Uterus (tissue), 2 donors: ENCODE results near the gene GPR143.

ENCODE experiments used
- POLR2A ChIP-seq, 2 donors: fragments of 450-650 bp; IDR thresholded peaks; one replicate each; pipeline ENCODE4 v1.6.1; 2016; ENCODE audit warnings: antibody characterized with exemption in 2 of 2, mild to moderate bottlenecking in 1 of 2, moderate library complexity in 1 of 2
- TF ChIP-seq, protein P1 (sequence below), 4 experiments: fragments of 200-600 bp in 2 of 4; fragments of 450-650 bp in 2 of 4; sonication (generic) in 2 of 4; IDR thresholded peaks; one replicate each; pipeline ENCODE4 v1.5.1; 2016 to 2019; ENCODE audit warnings: antibody characterized with exemption in 4 of 4, mild to moderate bottlenecking in 2 of 4, moderate library complexity in 1 of 4

GRCh38 chrX:9729171-9729885 lies 36.3 kb downstream of the GPR143 start:
- TF ChIP-seq, protein P1, sequence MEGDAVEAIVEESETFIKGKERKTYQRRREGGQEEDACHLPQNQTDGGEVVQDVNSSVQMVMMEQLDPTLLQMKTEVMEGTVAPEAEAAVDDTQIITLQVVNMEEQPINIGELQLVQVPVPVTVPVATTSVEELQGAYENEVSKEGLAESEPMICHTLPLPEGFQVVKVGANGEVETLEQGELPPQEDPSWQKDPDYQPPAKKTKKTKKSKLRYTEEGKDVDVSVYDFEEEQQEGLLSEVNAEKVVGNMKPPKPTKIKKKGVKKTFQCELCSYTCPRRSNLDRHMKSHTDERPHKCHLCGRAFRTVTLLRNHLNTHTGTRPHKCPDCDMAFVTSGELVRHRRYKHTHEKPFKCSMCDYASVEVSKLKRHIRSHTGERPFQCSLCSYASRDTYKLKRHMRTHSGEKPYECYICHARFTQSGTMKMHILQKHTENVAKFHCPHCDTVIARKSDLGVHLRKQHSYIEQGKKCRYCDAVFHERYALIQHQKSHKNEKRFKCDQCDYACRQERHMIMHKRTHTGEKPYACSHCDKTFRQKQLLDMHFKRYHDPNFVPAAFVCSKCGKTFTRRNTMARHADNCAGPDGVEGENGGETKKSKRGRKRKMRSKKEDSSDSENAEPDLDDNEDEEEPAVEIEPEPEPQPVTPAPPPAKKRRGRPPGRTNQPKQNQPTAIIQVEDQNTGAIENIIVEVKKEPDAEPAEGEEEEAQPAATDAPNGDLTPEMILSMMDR (IDR thresholded peaks at IDR 0.05), result no peak
- TF ChIP-seq POLR2A (IDR thresholded peaks at IDR 0.05), result no peak
